ENCODE measurements around the gene OBSL1. TPM values are rescaled to one million over a fixed set of nuclear protein-coding genes. Genes with fewer than 3 reads are reported as not detected.
A peak's percentile ranks its signal among the peaks of the same experiment; 100 is the strongest.

OBSL1 gene
- polyA plus RNA-seq, 2 donors, result 19.9 to 28.6 TPM

GRCh38 chr2:219597552-219598307, 26.4 kb upstream of the OBSL1 start, which contains the start of gene STK11IP:
Gene STK11IP (plus strand): TSS chr2:219597857. CDS start chr2:219598120, 263 bp downstream.
- Histone ChIP-seq H3K36me3 (ENCODE audit: control insufficient read depth in 2 of 2, insufficient read depth in 2 of 2, low read length in 1 of 2) (peaks cover 9 to 15% of the 10 kb centered on the region in 2 donors), H3K27me3 (ENCODE audit: control insufficient read depth in 1 of 2, insufficient read depth in 2 of 2, low read length in 2 of 2) (no peaks in the 10 kb centered on the region), H3K4me1 (ENCODE audit: control insufficient read depth in 2 of 2, insufficient read depth in 2 of 2, low read length in 1 of 2) (no peaks in the 10 kb centered on the region), H3K27ac (ENCODE audit: low read depth in 2 of 2, low read length in 1 of 2) (peak within 1 kb of the TSS; percentile 95 to 96), H3K9me3 (ENCODE audit: control insufficient read depth in 2 of 2, insufficient read depth in 1 of 2, low read depth in 1 of 2, low read length in 1 of 2) (no peaks in the 10 kb centered on the region), H3K4me3 (ENCODE audit: low read depth in 1 of 2, low read length in 2 of 2) (peak within 1 kb of the TSS; percentile 68 to 78)
- WGBS, 2 donors, result 0 to 1% methylated on average over 56 to 57 of the region's 57 CpGs

GRCh38 chr2:219596954-219597551, 25.7 kb upstream of the OBSL1 start:
- 11 to 12% methylated on average over 19 of the region's 19 CpGs for WGBS, 2 donors
- peak overlapping the region; percentile 68 to 78 for H3K4me3 ChIP-seq (ENCODE audit: low read depth in 1 of 2, low read length in 2 of 2)
- H3K27ac ChIP-seq (ENCODE audit: low read depth in 2 of 2, low read length in 1 of 2), result peak overlapping the region; percentile 95 to 96
- no peaks in the 10 kb centered on the region for H3K27me3 ChIP-seq (ENCODE audit: control insufficient read depth in 1 of 2, insufficient read depth in 2 of 2, low read length in 2 of 2)
- peaks cover 3 to 9% of the 10 kb centered on the region in 2 donors for H3K36me3 ChIP-seq (ENCODE audit: control insufficient read depth in 2 of 2, insufficient read depth in 2 of 2, low read length in 1 of 2)
- H3K4me1 ChIP-seq (ENCODE audit: control insufficient read depth in 2 of 2, insufficient read depth in 2 of 2, low read length in 1 of 2), result no peaks in the 10 kb centered on the region
- no peaks in the 10 kb centered on the region for H3K9me3 ChIP-seq (ENCODE audit: control insufficient read depth in 2 of 2, insufficient read depth in 1 of 2, low read depth in 1 of 2, low read length in 1 of 2)

- Histone ChIP-seq H3K27me3 (ENCODE audit: control insufficient read depth in 1 of 2, insufficient read depth in 2 of 2, low read length in 2 of 2) (no peaks in the 10 kb centered on the region), H3K9me3 (ENCODE audit: control insufficient read depth in 2 of 2, insufficient read depth in 1 of 2, low read depth in 1 of 2, low read length in 1 of 2) (no peaks in the 10 kb centered on the region), H3K4me1 (ENCODE audit: control insufficient read depth in 2 of 2, insufficient read depth in 2 of 2, low read length in 1 of 2) (no peaks in the 10 kb centered on the region), H3K27ac (ENCODE audit: low read depth in 2 of 2, low read length in 1 of 2) (no peak overlapping the region), H3K4me3 (ENCODE audit: low read depth in 1 of 2, low read length in 2 of 2) (no peak overlapping the region), H3K36me3 (ENCODE audit: control insufficient read depth in 2 of 2, insufficient read depth in 2 of 2, low read length in 1 of 2) (no peaks in the 10 kb centered on the region)
- 42 to 54% methylated on average over 3 of the region's 3 CpGs for WGBS, 2 donors
Observed at GRCh38 chr2:219595256-219595655, 23.9 kb upstream of the OBSL1 start.

GRCh38 chr2:219593154-219593553, 21.8 kb upstream of the OBSL1 start:
- H3K27me3 ChIP-seq (ENCODE audit: control insufficient read depth in 1 of 2, insufficient read depth in 2 of 2, low read length in 2 of 2), result no peaks in the 10 kb centered on the region
- no peaks in the 10 kb centered on the region for H3K4me1 ChIP-seq (ENCODE audit: control insufficient read depth in 2 of 2, insufficient read depth in 2 of 2, low read length in 1 of 2)
- no peaks in the 10 kb centered on the region for H3K9me3 ChIP-seq (ENCODE audit: control insufficient read depth in 2 of 2, insufficient read depth in 1 of 2, low read depth in 1 of 2, low read length in 1 of 2)
- WGBS, 2 donors, result 84 to 88% methylated on average over 2 of the region's 2 CpGs
- H3K27ac ChIP-seq (ENCODE audit: low read depth in 2 of 2, low read length in 1 of 2), result no peak overlapping the region
- no peak overlapping the region for H3K4me3 ChIP-seq (ENCODE audit: low read depth in 1 of 2, low read length in 2 of 2)
- H3K36me3 ChIP-seq (ENCODE audit: control insufficient read depth in 2 of 2, insufficient read depth in 2 of 2, low read length in 1 of 2), result no peaks in the 10 kb centered on the region

GRCh38 chr2:219592736-219593135, 21.4 kb upstream of the OBSL1 start:
- H3K36me3 ChIP-seq (ENCODE audit: control insufficient read depth in 2 of 2, insufficient read depth in 2 of 2, low read length in 1 of 2), result no peaks in the 10 kb centered on the region
- H3K4me1 ChIP-seq (ENCODE audit: control insufficient read depth in 2 of 2, insufficient read depth in 2 of 2, low read length in 1 of 2), result no peaks in the 10 kb centered on the region
- no peak overlapping the region for H3K27ac ChIP-seq (ENCODE audit: low read depth in 2 of 2, low read length in 1 of 2)
- no peaks in the 10 kb centered on the region for H3K9me3 ChIP-seq (ENCODE audit: control insufficient read depth in 2 of 2, insufficient read depth in 1 of 2, low read depth in 1 of 2, low read length in 1 of 2)
- no peaks in the 10 kb centered on the region for H3K27me3 ChIP-seq (ENCODE audit: control insufficient read depth in 1 of 2, insufficient read depth in 2 of 2, low read length in 2 of 2)
- WGBS, 2 donors, result 65 to 75% methylated on average over 6 of the region's 6 CpGs
- no peak overlapping the region for H3K4me3 ChIP-seq (ENCODE audit: low read depth in 1 of 2, low read length in 2 of 2)

GRCh38 chr2:219591091-219591490, 19.8 kb upstream of the OBSL1 start:
- Histone ChIP-seq H3K4me3 (ENCODE audit: low read depth in 1 of 2, low read length in 2 of 2) (no peak overlapping the region), H3K27ac (ENCODE audit: low read depth in 2 of 2, low read length in 1 of 2) (no peak overlapping the region), H3K27me3 (ENCODE audit: control insufficient read depth in 1 of 2, insufficient read depth in 2 of 2, low read length in 2 of 2) (no peaks in the 10 kb centered on the region), H3K9me3 (ENCODE audit: control insufficient read depth in 2 of 2, insufficient read depth in 1 of 2, low read depth in 1 of 2, low read length in 1 of 2) (no peaks in the 10 kb centered on the region), H3K36me3 (ENCODE audit: control insufficient read depth in 2 of 2, insufficient read depth in 2 of 2, low read length in 1 of 2) (no peaks in the 10 kb centered on the region), H3K4me1 (ENCODE audit: control insufficient read depth in 2 of 2, insufficient read depth in 2 of 2, low read length in 1 of 2) (no peaks in the 10 kb centered on the region)
- 66 to 75% methylated on average over 4 of the region's 4 CpGs for WGBS, 2 donors

- Histone ChIP-seq H3K4me3 (ENCODE audit: low read depth in 1 of 2, low read length in 2 of 2) (no peak overlapping the region), H3K27ac (ENCODE audit: low read depth in 2 of 2, low read length in 1 of 2) (no peak overlapping the region), H3K27me3 (ENCODE audit: control insufficient read depth in 1 of 2, insufficient read depth in 2 of 2, low read length in 2 of 2) (no peaks in the 10 kb centered on the region), H3K36me3 (ENCODE audit: control insufficient read depth in 2 of 2, insufficient read depth in 2 of 2, low read length in 1 of 2) (no peaks in the 10 kb centered on the region), H3K4me1 (ENCODE audit: control insufficient read depth in 2 of 2, insufficient read depth in 2 of 2, low read length in 1 of 2) (no peaks in the 10 kb centered on the region), H3K9me3 (ENCODE audit: control insufficient read depth in 2 of 2, insufficient read depth in 1 of 2, low read depth in 1 of 2, low read length in 1 of 2) (no peaks in the 10 kb centered on the region)
- 62 to 64% methylated on average over 2 of the region's 2 CpGs for WGBS, 2 donors
Observed at GRCh38 chr2:219581346-219581745, 10.0 kb upstream of the OBSL1 start.

GRCh38 chr2:219578811-219579613, 7.7 kb upstream of the OBSL1 start:
- Histone ChIP-seq H3K27me3 (ENCODE audit: control insufficient read depth in 1 of 2, insufficient read depth in 2 of 2, low read length in 2 of 2) (no peaks in the 10 kb centered on the region), H3K4me3 (ENCODE audit: low read depth in 1 of 2, low read length in 2 of 2) (no peak overlapping the region), H3K27ac (ENCODE audit: low read depth in 2 of 2, low read length in 1 of 2) (no peak overlapping the region), H3K4me1 (ENCODE audit: control insufficient read depth in 2 of 2, insufficient read depth in 2 of 2, low read length in 1 of 2) (no peaks in the 10 kb centered on the region), H3K9me3 (ENCODE audit: control insufficient read depth in 2 of 2, insufficient read depth in 1 of 2, low read depth in 1 of 2, low read length in 1 of 2) (no peaks in the 10 kb centered on the region), H3K36me3 (ENCODE audit: control insufficient read depth in 2 of 2, insufficient read depth in 2 of 2, low read length in 1 of 2) (no peaks in the 10 kb centered on the region)
- WGBS, 2 donors, result 76 to 79% methylated on average over 8 of the region's 8 CpGs

- no peaks in the 10 kb centered on the region for H3K9me3 ChIP-seq (ENCODE audit: control insufficient read depth in 2 of 2, insufficient read depth in 1 of 2, low read depth in 1 of 2, low read length in 1 of 2)
- H3K36me3 ChIP-seq (ENCODE audit: control insufficient read depth in 2 of 2, insufficient read depth in 2 of 2, low read length in 1 of 2), result no peaks in the 10 kb centered on the region
- H3K27me3 ChIP-seq (ENCODE audit: control insufficient read depth in 1 of 2, insufficient read depth in 2 of 2, low read length in 2 of 2), result no peaks in the 10 kb centered on the region
- 31 to 38% methylated on average over 13 to 15 of the region's 15 CpGs for WGBS, 2 donors
- H3K4me3 ChIP-seq (ENCODE audit: low read depth in 1 of 2, low read length in 2 of 2), result no peak overlapping the region
- peaks cover 0 to 3% of the 10 kb centered on the region in 2 donors for H3K4me1 ChIP-seq (ENCODE audit: control insufficient read depth in 2 of 2, insufficient read depth in 2 of 2, low read length in 1 of 2)
- H3K27ac ChIP-seq (ENCODE audit: low read depth in 2 of 2, low read length in 1 of 2), result no peak overlapping the region
Observed at GRCh38 chr2:219576505-219577388, 5.4 kb upstream of the OBSL1 start.

Data from esophagus (tissue), 2 donors.